Sciatic nerve (tissue), 2 donors: ENCODE results near the gene LRMDA. TPM values are rescaled to one million over a fixed set of nuclear protein-coding genes. Genes with fewer than 3 reads are reported as not detected.
"Not testable (repeated sequence)": the region's sequence is repeated elsewhere in the genome, so short reads cannot be mapped to it uniquely, and the experiment has no call there.

Experiments
- ATAC-seq: fragments of 200-7000 bp; cut with Tn5 transposase; one replicate; pipeline ENCODE4 v1.9.1; 2020; ENCODE audit warnings: mild to moderate bottlenecking, moderate library complexity
- DNase-seq: peaks from one replicate; pipeline ENCODE4 v3.0.0-alpha.2; 2020; ENCODE audit warnings: low spot score
- intact Hi-C: fragments of 100-400 bp; cut with DNase I; formaldehyde crosslinking; loops from one replicate; pipeline ENCODE4 v1.14.2; 2022
- total RNA-seq: library from RNA; stranded (reverse); fragmentation: NEBNext Ultra II Directional; extraction: Animal tissue kit (Norgen Biotek cat#: 25700); gene quantifications from one replicate; pipeline ENCODE4 v1.2.1, GENCODE V29; 2021
- donor health status: DM: no; HTN: no; CAD: no.
- donor health status: DM: no; HTN: no; CAD: no.

Gene LRMDA
- total RNA-seq, 1 donor from 2014 or later = 16.6 TPM

DNA sequence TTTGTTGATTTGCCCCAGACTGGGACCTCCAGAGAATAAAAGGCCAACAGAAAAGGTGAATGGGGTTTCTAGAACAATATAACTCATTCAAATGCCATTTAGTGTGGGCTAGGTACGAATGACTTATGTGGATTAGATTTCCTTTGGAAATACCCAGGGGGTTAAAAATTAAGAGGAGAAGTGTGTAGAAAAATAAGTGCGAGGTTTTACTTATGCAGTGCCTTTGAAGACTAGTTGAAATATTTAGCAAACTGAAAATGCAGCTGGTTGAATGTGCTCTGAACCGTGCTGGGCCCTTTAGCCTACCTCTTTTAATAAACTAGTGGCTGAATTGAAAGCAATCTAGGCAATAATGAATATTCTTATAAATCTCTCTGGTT lies 180.6 kb downstream of the LRMDA start:
- intact Hi-C loops = no loop called here
- ATAC-seq = no peak

DNA sequence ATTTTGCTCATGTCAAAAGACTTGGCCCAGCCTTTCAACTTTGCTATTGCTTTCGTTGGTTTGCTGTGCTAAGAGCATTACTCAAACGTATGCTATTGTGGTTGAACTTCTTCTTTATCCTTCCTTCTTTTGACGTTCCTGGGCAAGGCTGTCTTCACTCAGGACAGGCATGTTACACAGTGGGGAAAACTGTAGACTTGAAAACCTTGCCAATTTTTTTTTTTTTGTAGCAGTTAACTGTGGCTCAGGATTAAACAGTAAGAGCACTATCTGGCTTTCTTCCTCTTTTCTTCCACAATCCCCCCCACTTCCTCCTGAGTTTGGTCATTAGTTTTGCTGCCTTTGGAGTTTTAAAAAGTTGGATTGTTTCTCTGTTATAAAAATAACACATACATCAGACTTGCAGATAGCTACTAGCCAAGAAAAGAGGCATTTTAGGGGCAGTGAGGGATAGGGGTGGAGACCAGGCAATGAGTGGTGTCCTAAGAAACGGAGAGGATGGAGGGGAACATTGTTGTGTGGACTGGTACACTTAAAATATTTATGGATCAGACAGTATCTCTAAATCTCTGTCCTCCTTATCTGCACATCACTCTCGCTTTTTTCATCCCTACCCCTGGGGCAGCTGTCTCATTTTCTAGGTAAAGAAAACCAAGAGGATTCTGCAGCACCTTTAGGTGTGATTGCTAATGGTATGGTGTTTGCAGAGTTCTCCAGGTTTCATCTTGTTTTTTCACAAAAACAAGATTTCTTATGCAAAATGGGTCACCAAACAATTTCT lies 181.7 kb downstream of the LRMDA start:
- DNase-seq (no peak), ATAC-seq (peak; percentile 85)
- intact Hi-C loops = no loop called here

More for the DNA sequence above, 180.6 kb downstream of the LRMDA start:
- DNase-seq = no peak

DNA sequence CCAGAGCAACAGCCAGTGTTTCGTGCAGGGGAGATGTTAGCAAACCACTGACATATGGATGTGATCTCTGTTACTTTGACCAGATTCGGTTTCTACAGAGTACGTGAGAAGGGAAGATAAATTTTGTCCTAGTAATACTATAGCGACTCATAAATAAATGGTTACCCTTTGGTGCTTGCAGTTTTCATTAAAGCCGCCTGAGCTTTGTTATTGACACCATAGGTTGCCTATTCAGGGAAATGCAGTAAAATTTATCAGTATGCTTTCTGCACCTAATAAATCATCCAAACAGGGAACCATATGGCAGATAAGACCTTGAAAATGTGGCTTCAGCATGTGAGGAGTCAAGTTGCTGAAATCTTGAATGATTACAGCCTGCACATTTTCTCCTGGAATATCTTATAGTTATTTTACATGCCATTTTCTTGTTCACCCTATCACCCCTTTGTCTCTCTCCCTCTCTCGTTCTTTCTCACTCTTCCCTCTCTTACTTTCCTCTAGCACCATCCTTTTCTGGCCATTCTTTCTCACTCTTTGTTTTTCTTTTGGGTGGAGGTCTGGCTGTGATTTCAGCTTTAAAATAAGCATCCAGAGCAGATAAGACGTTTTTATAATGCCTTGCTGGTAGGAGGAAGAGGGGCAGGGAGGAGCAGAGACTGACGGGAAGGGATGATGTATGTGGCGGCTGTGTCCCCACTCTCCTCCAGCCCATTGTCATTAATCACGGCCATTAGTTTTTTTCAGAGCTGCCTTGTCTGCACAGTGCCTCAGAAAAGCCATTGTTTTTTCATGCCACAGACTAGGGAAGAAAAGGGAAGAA lies 182.5 kb downstream of the LRMDA start:
- no peak for ATAC-seq
- intact Hi-C loops = no loop called here
- DNase-seq = no peak

DNA sequence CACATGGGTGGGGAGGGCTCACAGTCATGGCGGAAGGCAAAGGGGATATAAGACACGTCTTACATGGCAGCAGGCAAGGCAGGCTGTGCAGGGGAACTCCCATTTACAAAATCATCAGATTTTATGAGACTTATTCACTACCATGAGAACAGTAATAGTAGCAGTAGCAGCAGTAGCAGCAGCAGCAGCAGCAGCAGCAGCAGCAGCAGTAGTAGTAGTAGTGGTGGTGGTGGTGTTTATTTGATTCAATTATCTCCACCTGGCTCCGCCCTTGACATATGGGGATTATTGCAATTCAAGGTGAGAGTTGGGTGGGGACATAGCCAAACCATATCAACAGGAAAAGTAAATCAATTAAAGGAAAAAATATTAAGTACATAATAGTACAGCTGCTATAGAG lies 184.7 kb downstream of the LRMDA start:
- DNase-seq (no peak), ATAC-seq (no peak)
- intact Hi-C loops = no loop called here

DNA sequence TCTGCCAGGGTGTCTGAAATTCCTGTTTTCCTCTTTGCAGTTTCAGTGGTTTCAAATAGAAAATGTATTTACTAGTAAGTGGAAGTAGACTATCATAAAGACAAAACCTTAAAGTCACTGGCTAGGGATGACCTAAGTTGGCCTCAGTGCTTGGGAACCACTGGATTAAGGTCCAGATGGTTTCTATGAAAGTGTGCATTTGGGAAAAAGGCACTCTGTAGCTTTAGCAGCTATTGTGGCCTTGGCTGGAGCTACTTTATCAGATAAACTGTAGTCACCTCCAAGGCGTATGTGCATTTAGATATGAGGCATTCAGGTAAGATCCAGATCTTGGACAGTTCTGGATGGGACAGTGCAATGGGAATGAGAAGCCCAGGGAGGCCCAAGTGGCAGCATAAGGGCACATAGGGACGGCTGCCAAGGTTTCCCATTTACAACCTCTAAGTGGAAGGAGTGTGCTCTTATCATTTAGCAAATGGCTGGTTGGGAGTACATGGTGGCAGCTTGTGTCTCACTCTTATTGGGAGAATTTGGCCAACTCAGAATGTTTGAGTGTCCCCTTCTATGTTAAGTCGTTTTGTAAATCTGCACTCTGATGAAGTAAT lies 185.6 kb downstream of the LRMDA start:
- intact Hi-C loops = no loop called here
- DNase-seq (no peak), ATAC-seq (no peak)

DNA sequence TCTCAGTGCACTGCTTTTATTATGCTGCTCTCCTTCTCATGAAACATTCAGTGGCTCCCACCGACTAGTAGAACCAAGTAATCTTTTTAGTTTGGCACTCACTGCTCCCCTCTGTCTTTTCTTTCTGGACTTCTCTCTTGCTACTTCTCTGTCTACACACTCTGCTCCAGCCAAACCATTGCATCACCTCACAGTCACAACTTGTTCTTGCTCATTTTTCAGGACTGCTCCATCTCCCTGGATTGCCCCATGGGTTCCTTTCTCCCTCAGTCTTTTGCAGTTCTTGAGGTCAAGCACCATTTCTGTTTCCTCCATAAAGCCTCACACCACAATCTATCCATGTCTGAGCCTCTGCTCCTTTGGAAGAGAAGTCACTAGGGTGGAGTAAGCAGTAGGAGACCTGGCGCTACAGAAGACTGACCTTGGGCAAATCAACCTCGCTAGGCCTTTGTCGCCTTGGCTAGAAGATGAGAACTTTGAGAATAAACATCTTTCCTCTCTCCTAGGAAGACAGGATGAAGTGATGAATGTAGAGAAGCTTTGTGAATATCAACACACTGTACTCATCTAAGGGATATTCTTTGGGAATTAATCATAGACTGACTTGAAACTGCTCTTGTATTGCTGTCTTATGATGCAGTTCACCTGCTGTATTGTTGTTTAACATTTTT lies 186.2 kb downstream of the LRMDA start:
- DNase-seq (no peak), ATAC-seq (peak; percentile 63)
- intact Hi-C loops = no loop called here

DNA sequence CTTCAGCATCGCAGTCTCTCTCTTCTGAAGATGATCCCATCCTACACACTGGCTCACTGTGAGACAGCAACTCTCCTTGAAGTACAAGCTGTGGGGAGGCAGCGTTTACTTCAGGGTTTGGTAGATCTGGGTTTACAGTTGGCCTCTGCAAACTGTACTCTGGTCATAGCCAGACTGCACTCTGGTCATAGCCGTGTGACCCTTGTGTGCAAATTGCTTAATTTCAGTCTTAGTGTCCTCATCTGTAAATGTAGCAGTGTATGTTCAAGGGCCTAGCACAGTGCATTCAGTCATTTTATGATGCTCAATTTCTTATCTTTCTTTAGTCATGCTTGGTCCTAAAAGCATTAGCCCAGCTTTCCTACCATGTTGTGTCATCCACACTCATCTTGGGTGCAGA lies 188.2 kb downstream of the LRMDA start:
- ATAC-seq (no peak), DNase-seq (no peak)
- intact Hi-C loops = no loop called here

DNA sequence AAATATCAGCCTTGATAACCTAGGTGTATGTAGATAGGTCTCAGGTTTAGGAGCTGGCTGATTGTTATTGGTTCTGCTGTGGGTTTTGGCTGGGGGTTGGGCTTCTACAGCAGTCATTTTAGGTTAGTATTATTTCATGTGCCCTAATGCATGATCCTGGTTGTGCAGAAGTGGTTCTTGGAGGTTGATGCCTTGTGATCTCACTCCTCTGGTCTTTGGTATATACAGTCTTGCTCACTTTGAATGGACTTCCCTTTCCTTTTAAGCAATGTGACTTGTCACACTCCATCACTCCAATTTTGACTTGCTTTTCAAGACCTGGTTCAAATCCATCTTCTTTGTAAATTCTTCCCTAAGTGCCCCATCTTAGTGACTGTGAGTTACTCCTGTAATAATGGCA lies 188.9 kb downstream of the LRMDA start:
- no peak for DNase-seq
- intact Hi-C loops = no loop called here
- ATAC-seq = no peak

DNA sequence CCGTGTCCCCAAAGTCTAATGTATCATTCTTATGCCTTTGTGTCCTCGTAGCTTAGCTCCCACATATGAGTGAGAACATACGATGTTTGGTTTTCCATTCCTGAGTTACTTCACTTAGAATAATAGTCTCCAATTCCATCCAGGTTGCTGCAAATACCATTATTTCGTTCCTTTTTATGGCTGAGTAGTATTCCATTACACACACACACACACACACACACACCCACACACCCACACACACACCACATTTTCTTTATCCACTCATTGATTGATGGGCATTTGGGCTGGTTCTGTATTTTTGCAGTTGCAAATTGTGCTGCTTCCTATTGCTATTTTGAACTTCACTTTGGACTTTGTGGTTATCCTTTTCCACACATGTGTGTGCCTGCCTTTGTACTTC lies 189.6 kb downstream of the LRMDA start:
- DNase-seq, ATAC-seq, intact Hi-C loops: not testable (repeated sequence)

DNA sequence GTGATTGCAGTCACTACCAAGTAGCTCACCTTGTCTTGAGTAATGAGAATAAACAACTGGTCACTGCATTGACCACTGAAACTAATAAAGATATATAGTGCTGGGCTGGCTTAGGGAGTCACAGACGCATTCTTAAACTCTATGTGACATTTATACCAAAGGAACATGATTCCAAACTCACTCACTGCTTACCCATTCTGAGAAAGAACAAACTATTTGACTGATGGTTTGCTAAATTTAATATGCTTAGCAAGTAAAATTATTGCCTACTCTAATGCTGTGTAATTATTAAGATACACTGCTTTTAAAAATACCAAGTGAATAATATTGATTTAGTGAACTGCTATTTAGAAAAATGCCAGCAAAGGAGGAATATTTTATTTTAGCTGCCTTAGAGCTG lies 191.1 kb downstream of the LRMDA start:
- intact Hi-C loops = no loop called here
- ATAC-seq (no peak), DNase-seq (no peak)

DNA sequence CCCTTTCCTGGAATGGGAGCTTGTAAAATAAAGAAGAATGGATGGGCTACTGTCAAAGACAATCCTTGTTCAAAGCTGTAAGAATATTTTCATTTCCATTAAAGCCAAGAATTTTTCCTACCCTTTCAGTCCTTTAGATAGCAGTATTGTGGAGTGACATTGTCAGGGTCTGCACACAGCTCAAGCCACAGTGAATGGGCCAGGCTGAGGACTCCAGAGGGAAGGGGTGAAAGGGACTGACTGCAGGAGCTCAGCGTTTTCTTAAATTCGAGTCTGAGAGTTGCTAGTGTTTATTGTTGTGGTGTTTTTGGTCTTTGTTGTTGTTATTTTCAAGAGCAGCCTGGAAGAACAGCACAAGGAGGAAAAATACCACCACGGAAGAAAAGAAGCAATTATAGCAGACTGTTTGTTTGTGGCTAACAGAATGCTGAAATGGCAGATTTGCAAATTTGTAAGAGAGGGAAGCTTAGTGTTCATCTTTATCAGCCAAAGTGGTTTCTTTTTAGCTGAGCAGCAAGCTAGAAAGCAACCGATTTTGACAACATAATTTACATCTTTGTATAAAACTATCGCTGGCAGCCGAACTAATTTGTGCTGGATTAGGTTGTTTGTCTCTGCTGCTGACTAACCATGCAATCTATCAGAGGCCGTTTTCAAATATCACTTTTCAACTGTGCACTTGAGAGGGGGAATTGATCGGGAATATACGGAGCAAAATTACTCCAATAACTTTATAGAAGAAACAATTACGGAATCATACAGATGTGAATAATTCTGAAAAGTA lies 192.1 kb downstream of the LRMDA start:
- DNase-seq (no peak), ATAC-seq (peak; percentile 32)
- intact Hi-C loops = no loop called here

DNA sequence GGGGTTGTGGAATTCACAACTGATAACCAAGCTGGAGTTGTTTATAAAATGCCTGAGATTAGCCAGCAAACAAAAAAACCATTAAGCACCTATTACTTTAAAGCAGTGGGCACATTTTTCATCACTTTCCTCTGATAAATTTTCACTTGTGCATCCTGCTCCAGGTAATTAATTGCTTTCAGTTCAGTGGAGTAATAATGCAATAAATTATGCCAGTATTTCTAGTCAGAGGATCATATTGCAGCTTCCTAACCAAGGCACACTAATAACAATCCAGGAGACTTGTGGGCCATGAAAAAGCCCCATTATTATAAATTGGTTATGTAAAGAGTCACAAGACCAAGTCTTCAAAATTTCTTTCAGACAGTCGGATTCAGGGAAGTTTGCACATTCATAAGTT lies 193.2 kb downstream of the LRMDA start:
- DNase-seq (no peak), ATAC-seq (no peak)
- intact Hi-C loops = no loop called here

DNA sequence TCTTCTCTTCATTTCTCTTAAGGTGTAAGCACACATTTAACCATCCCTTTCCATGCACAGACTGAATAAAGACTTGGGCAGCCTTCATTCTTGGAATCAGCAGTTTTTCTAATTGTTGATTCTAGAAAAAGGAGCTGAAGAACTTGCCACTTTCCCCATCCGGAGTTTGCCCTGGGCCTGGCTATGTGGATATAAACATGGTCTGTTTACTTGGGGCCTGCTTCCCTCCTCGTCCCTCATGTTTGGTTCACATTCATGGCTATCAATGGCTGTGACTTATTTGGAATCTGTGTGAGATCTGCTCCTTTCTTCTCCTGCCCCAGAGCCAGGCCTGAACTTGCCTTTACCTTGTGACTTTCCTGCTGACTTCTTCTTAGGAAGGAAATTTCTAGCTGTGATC lies 199.3 kb downstream of the LRMDA start:
- DNase-seq (no peak), ATAC-seq (no peak)
- intact Hi-C loops = no loop called here

DNA sequence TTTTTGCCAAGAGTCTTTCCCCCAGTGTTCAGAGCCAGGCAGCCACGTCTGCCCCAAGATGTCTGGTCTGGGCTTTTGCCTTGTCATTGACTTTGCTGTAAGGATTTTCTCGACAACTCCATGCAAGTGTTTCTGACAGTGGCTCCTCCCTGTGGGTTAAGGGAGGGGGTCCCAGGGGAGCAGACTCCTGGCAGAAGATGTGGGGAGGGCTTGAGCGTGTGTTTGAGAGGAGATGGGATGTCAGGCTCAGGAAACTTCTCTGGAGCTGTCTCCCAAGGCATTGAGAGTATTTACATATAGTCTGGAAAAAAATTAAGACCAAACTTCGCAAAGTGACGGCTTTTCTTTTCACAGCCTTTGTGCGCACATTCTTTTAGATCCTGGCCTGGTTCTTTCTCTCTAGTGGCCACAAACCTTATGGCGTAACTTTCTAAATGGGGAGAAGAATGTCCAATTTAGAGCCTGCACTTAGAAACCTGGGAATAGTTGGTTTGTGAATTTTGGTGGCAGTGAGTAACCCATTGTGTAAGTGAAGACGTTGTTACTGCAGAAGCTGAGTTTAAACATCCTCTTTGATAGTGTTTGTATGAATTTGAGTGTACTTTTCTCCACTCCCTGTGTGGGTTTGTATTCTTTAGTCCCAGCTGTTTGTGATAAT lies 201.5 kb downstream of the LRMDA start:
- peak; percentile 63 for ATAC-seq
- intact Hi-C loops = no loop called here
- DNase-seq = no peak

DNA sequence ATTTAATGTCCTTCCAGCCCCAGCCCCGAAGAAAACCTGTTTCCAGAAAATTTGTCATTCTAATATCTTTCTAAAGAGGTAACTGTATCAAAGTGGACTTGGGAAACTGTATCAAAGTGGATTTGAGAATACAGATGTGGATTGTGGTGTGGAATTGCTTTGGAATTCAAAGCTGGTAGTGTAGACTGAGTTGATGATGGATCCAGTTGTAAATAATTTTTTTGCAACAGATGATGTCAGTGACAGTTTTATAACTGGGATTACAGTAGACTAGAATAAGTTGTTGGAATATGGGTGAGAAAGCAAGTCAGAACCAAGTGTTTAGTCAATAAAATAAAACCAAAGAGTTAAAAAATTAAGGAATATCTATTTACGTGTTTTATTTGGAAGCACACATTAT lies 202.1 kb downstream of the LRMDA start:
- intact Hi-C loops = no loop called here
- ATAC-seq = no peak
- DNase-seq = no peak

DNA sequence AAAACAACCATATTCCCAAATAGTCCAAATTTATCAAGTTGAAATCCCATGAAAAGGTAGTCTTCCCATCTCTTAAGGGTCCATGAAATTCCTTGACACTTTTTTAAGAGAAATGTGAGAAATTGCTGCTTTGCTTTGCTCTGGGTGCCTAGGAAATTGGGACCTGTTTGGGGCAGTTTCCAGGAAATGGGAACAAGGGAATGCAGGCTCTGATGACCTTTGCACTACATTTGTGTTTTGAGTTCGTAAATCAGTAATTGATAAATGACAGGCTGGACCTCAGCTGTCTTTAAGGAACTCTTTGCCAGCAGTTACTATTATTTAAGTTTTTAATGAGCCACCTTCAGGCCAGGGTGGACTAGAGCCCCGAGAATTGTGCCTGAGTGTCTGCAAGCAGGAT lies 203.5 kb downstream of the LRMDA start:
- intact Hi-C loops = no loop called here
- ATAC-seq (no peak), DNase-seq (no peak)

DNA sequence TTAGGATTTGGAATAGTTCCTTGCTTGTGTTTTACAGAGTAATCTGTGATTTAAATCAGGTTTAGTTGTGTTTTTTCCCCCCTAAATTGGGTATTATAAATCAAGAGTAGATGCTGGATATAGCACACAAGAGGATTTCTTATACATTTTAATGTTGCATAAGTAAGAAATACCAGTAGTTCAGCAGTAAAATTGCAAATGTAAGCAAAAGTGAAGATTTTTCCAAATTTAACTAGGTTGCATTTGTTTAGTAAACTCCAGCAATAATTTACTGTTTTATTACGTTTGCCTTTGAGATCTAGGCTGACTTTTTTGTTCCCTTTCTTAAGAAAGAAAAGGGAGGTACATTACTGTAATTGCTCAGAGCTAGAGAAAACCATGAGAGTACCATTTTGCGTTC lies 207.3 kb downstream of the LRMDA start:
- ATAC-seq = no peak
- no peak for DNase-seq
- intact Hi-C loops = no loop called here

DNA sequence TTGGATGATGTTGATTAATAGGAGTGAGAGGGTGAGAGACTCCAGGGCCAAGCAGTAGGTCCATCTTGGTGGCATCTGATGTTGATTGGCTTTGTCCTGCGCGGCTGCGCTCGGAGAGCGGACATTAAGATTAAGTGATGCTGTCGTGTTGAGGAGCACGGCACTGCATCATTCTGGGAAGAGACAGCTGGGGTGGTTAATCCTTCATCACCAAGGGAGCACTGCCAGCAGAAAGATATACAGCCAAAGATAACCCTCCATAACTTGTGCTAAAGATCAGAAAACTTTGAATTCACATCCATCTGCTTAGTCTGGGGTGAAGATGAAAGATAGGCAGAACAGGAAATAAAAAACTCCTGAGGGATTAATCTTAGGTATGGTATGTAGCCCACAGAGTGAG lies 208.3 kb downstream of the LRMDA start:
- DNase-seq = no peak
- no peak for ATAC-seq
- intact Hi-C loops = no loop called here
